ENCODE results near the gene POLR2F. TPM values are rescaled to one million over a fixed set of nuclear protein-coding genes. Genes with fewer than 3 reads are reported as not detected.
"Not testable (repeated sequence)": the region's sequence is repeated elsewhere in the genome, so short reads cannot be mapped to it uniquely, and the experiment has no call there.

The POLR2F gene
- polyA plus RNA-seq, 2 donors = 84.8 to 114 TPM

GRCh38 chr22:37975153-37975552 lies 21.7 kb downstream of the POLR2F start:
- H3K36me3 ChIP-seq (ENCODE audit: control insufficient read depth in 2 of 2, insufficient read depth in 2 of 2, low read length in 1 of 2) = peaks cover 0 to 2% of the 10 kb centered on the region in 2 donors

GRCh38 chr22:37976022-37976421 lies 22.5 kb downstream of the POLR2F start:
- WGBS, 2 donors = 79 to 84% methylated on average over 8 of the region's 8 CpGs
- H3K36me3 ChIP-seq (ENCODE audit: control insufficient read depth in 2 of 2, insufficient read depth in 2 of 2, low read length in 1 of 2); H3K9me3 ChIP-seq (ENCODE audit: control insufficient read depth in 2 of 2, insufficient read depth in 1 of 2, low read depth in 1 of 2, low read length in 1 of 2); H3K27ac ChIP-seq (ENCODE audit: low read depth in 2 of 2, low read length in 1 of 2); H3K4me1 ChIP-seq (ENCODE audit: control insufficient read depth in 2 of 2, insufficient read depth in 2 of 2, low read length in 1 of 2); H3K27me3 ChIP-seq (ENCODE audit: control insufficient read depth in 1 of 2, insufficient read depth in 2 of 2, low read length in 2 of 2); H3K4me3 ChIP-seq (ENCODE audit: low read depth in 1 of 2, low read length in 2 of 2): not testable (repeated sequence)

More at GRCh38 chr22:37975153-37975552, 21.7 kb downstream of the POLR2F start:
- no peaks in the 10 kb centered on the region for H3K27me3 ChIP-seq (ENCODE audit: control insufficient read depth in 1 of 2, insufficient read depth in 2 of 2, low read length in 2 of 2)
- no peaks in the 10 kb centered on the region for H3K9me3 ChIP-seq (ENCODE audit: control insufficient read depth in 2 of 2, insufficient read depth in 1 of 2, low read depth in 1 of 2, low read length in 1 of 2)
- no peak overlapping the region for H3K27ac ChIP-seq (ENCODE audit: low read depth in 2 of 2, low read length in 1 of 2)
- 80 to 84% methylated on average over 2 of the region's 2 CpGs for WGBS, 2 donors
- no peak overlapping the region for H3K4me3 ChIP-seq (ENCODE audit: low read depth in 1 of 2, low read length in 2 of 2)
- H3K4me1 ChIP-seq (ENCODE audit: control insufficient read depth in 2 of 2, insufficient read depth in 2 of 2, low read length in 1 of 2) = peaks cover 0 to 3% of the 10 kb centered on the region in 2 donors

- Histone ChIP-seq H3K27me3 (ENCODE audit: control insufficient read depth in 1 of 2, insufficient read depth in 2 of 2, low read length in 2 of 2) (no peaks in the 10 kb centered on the region), H3K27ac (ENCODE audit: low read depth in 2 of 2, low read length in 1 of 2) (no peak overlapping the region), H3K4me1 (ENCODE audit: control insufficient read depth in 2 of 2, insufficient read depth in 2 of 2, low read length in 1 of 2) (peaks cover 0 to 3% of the 10 kb centered on the region in 2 donors), H3K36me3 (ENCODE audit: control insufficient read depth in 2 of 2, insufficient read depth in 2 of 2, low read length in 1 of 2) (peaks cover 0 to 2% of the 10 kb centered on the region in 2 donors), H3K4me3 (ENCODE audit: low read depth in 1 of 2, low read length in 2 of 2) (no peak overlapping the region), H3K9me3 (ENCODE audit: control insufficient read depth in 2 of 2, insufficient read depth in 1 of 2, low read depth in 1 of 2, low read length in 1 of 2) (no peaks in the 10 kb centered on the region)
- 87 to 92% methylated on average over 4 of the region's 4 CpGs for WGBS, 2 donors
Measured at GRCh38 chr22:37976547-37976946, 23.0 kb downstream of the POLR2F start.

GRCh38 chr22:37979782-37980181 lies 26.3 kb downstream of the POLR2F start:
- H3K27me3 ChIP-seq (ENCODE audit: control insufficient read depth in 1 of 2, insufficient read depth in 2 of 2, low read length in 2 of 2) = no peaks in the 10 kb centered on the region
- 80 to 83% methylated on average over 6 to 8 of the region's 8 CpGs for WGBS, 2 donors
- no peak overlapping the region for H3K27ac ChIP-seq (ENCODE audit: low read depth in 2 of 2, low read length in 1 of 2)
- peaks cover 0 to 3% of the 10 kb centered on the region in 2 donors for H3K4me1 ChIP-seq (ENCODE audit: control insufficient read depth in 2 of 2, insufficient read depth in 2 of 2, low read length in 1 of 2)
- H3K4me3 ChIP-seq (ENCODE audit: low read depth in 1 of 2, low read length in 2 of 2) = no peak overlapping the region
- no peaks in the 10 kb centered on the region for H3K9me3 ChIP-seq (ENCODE audit: control insufficient read depth in 2 of 2, insufficient read depth in 1 of 2, low read depth in 1 of 2, low read length in 1 of 2)
- peaks cover 0 to 2% of the 10 kb centered on the region in 2 donors for H3K36me3 ChIP-seq (ENCODE audit: control insufficient read depth in 2 of 2, insufficient read depth in 2 of 2, low read length in 1 of 2)

- Histone ChIP-seq H3K27me3 (ENCODE audit: control insufficient read depth in 1 of 2, insufficient read depth in 2 of 2, low read length in 2 of 2) (no peaks in the 10 kb centered on the region), H3K4me1 (ENCODE audit: control insufficient read depth in 2 of 2, insufficient read depth in 2 of 2, low read length in 1 of 2) (no peaks in the 10 kb centered on the region), H3K27ac (ENCODE audit: low read depth in 2 of 2, low read length in 1 of 2) (no peak overlapping the region), H3K4me3 (ENCODE audit: low read depth in 1 of 2, low read length in 2 of 2) (no peak overlapping the region), H3K9me3 (ENCODE audit: control insufficient read depth in 2 of 2, insufficient read depth in 1 of 2, low read depth in 1 of 2, low read length in 1 of 2) (no peaks in the 10 kb centered on the region), H3K36me3 (ENCODE audit: control insufficient read depth in 2 of 2, insufficient read depth in 2 of 2, low read length in 1 of 2) (peaks cover 0 to 4% of the 10 kb centered on the region in 2 donors)
- 91 to 97% methylated on average over 6 of the region's 6 CpGs for WGBS, 2 donors
Measured at GRCh38 chr22:37981282-37982011, 27.9 kb downstream of the POLR2F start.

- no peak overlapping the region for H3K27ac ChIP-seq (ENCODE audit: low read depth in 2 of 2, low read length in 1 of 2)
- no peaks in the 10 kb centered on the region for H3K27me3 ChIP-seq (ENCODE audit: control insufficient read depth in 1 of 2, insufficient read depth in 2 of 2, low read length in 2 of 2)
- no peaks in the 10 kb centered on the region for H3K4me1 ChIP-seq (ENCODE audit: control insufficient read depth in 2 of 2, insufficient read depth in 2 of 2, low read length in 1 of 2)
- 79 to 89% methylated on average over 8 of the region's 8 CpGs for WGBS, 2 donors
- peaks cover 0 to 4% of the 10 kb centered on the region in 2 donors for H3K36me3 ChIP-seq (ENCODE audit: control insufficient read depth in 2 of 2, insufficient read depth in 2 of 2, low read length in 1 of 2)
- H3K4me3 ChIP-seq (ENCODE audit: low read depth in 1 of 2, low read length in 2 of 2) = no peak overlapping the region
- no peaks in the 10 kb centered on the region for H3K9me3 ChIP-seq (ENCODE audit: control insufficient read depth in 2 of 2, insufficient read depth in 1 of 2, low read depth in 1 of 2, low read length in 1 of 2)
Measured at GRCh38 chr22:37982151-37982785, 28.8 kb downstream of the POLR2F start.

- no peaks in the 10 kb centered on the region for H3K4me1 ChIP-seq (ENCODE audit: control insufficient read depth in 2 of 2, insufficient read depth in 2 of 2, low read length in 1 of 2)
- no peaks in the 10 kb centered on the region for H3K9me3 ChIP-seq (ENCODE audit: control insufficient read depth in 2 of 2, insufficient read depth in 1 of 2, low read depth in 1 of 2, low read length in 1 of 2)
- WGBS, 2 donors = 70 to 76% methylated on average over 72 to 84 of the region's 84 CpGs
- no peak overlapping the region for H3K27ac ChIP-seq (ENCODE audit: low read depth in 2 of 2, low read length in 1 of 2)
- no peaks in the 10 kb centered on the region for H3K27me3 ChIP-seq (ENCODE audit: control insufficient read depth in 1 of 2, insufficient read depth in 2 of 2, low read length in 2 of 2)
- H3K36me3 ChIP-seq (ENCODE audit: control insufficient read depth in 2 of 2, insufficient read depth in 2 of 2, low read length in 1 of 2) = peaks cover 0 to 9% of the 10 kb centered on the region in 2 donors
- no peak overlapping the region for H3K4me3 ChIP-seq (ENCODE audit: low read depth in 1 of 2, low read length in 2 of 2)
Measured at GRCh38 chr22:37982938-37983859, 29.7 kb downstream of the POLR2F start.

- Histone ChIP-seq H3K4me3 (ENCODE audit: low read depth in 1 of 2, low read length in 2 of 2) (no peak within 1 kb of the TSS), H3K4me1 (ENCODE audit: control insufficient read depth in 2 of 2, insufficient read depth in 2 of 2, low read length in 1 of 2) (no peaks in the 10 kb centered on the region), H3K9me3 (ENCODE audit: control insufficient read depth in 2 of 2, insufficient read depth in 1 of 2, low read depth in 1 of 2, low read length in 1 of 2) (no peaks in the 10 kb centered on the region), H3K36me3 (ENCODE audit: control insufficient read depth in 2 of 2, insufficient read depth in 2 of 2, low read length in 1 of 2) (peaks cover 0 to 9% of the 10 kb centered on the region in 2 donors), H3K27me3 (ENCODE audit: control insufficient read depth in 1 of 2, insufficient read depth in 2 of 2, low read length in 2 of 2) (no peaks in the 10 kb centered on the region), H3K27ac (ENCODE audit: low read depth in 2 of 2, low read length in 1 of 2) (no peak within 1 kb of the TSS)
- WGBS, 2 donors = 83 to 84% methylated on average over 31 to 42 of the region's 42 CpGs
Measured at GRCh38 chr22:37983860-37984791, 30.6 kb downstream of the POLR2F start, which contains the start of gene SOX10. TSS of gene SOX10 (minus strand) at chr22:37984555. CDS start at chr22:37983784, 771 bp downstream.

Data from esophagus (tissue), 2 donors.